Activated T-cell treated with anti-CD3 and anti-CD28 coated beads for 48 hours (primary cell): ENCODE measurements around the gene ITK.
A peak's percentile ranks its signal among the peaks of the same experiment; 100 is the strongest.

Source experiments
- DNase-seq: peaks from one replicate; pipeline ENCODE4 v3.0.0-alpha.2; 2020; ENCODE audit warnings: low read depth

Gene ITK

DNA sequence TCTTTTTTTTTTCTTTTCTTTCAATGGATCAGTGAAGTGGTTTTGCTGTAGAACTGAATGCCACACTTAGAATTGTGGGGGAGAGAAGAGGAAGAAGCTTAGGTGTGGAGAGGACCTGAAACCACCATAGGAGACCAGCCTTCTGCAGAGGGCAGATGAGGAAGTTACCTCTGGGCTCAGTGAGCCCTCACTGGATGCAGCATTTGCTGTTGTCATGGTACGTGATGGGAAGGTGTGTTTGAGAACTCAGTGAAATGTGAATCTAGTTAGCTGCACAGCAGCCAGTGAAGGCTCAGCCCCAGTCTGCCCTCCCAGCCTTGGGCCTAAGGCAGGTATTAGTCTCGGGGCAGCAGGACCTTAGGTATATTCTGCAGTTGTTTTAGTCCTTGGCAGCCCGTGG lies 102.8 kb downstream of the ITK start:
- DNase-seq: no peak

- no peak for DNase-seq
Observed at GRCh38 chr5:157284458-157285212, 104.0 kb downstream of the ITK start.

- no peak for DNase-seq
Observed at GRCh38 chr5:157285310-157286035, 104.8 kb downstream of the ITK start.

- no peak for DNase-seq
Observed at GRCh38 chr5:157286761-157287211, 106.1 kb downstream of the ITK start.

GRCh38 chr5:157288405-157289163 lies 107.9 kb downstream of the ITK start:
- no peak for DNase-seq

DNA sequence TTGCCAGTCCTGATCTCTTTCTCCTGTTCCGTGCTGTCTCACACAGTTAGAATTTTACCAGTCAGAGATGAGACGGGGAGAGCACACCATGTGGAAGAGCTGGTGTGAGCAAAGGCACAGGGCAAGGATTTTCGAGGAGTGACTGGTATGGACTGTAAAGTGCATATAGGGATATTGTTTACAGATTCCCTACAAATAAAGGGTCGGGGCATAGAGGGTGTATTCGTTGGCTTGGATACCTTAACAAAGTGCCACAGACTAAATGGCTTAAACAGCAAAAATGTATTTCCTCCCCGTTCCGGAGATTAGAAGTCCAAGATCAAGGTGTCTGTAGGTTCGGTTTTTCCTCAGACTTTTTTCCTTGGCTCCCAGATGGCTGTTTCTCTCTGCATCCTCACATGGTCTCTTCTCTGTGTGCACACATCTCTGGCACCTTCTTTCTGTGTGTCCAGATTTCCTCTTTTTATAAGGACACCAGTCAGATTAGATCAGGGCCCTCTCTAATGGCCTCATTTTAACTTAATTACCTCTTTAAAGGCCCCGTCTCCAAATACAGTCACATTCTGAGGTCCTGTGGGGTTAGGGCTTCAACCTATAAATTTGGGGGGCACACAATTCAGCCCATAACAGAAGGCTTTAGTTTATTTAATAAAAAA lies 108.7 kb downstream of the ITK start:
- DNase-seq: no peak

- DNase-seq: no peak
Observed at GRCh38 chr5:157290156-157290980, 109.7 kb downstream of the ITK start.

GRCh38 chr5:157290981-157291711 lies 110.5 kb downstream of the ITK start:
- DNase-seq: no peak

DNA sequence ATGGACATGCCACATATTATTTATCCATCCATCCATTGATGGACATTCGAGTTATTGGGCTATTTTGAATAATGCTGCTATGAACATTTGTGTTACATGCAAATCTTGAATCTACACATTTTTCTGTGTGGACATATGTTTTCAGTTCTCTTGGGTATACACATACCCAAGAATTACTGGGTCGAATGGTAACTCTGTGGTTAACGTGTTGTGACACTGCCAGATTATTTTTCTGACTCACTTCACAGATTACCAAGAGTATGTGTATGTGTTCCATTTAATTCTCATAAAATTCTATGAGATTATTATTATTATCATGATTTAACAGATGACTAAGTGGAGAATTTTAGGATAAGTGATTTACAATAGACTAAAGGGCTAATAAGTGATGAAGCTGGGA lies 112.0 kb downstream of the ITK start:
- no peak for DNase-seq

DNA sequence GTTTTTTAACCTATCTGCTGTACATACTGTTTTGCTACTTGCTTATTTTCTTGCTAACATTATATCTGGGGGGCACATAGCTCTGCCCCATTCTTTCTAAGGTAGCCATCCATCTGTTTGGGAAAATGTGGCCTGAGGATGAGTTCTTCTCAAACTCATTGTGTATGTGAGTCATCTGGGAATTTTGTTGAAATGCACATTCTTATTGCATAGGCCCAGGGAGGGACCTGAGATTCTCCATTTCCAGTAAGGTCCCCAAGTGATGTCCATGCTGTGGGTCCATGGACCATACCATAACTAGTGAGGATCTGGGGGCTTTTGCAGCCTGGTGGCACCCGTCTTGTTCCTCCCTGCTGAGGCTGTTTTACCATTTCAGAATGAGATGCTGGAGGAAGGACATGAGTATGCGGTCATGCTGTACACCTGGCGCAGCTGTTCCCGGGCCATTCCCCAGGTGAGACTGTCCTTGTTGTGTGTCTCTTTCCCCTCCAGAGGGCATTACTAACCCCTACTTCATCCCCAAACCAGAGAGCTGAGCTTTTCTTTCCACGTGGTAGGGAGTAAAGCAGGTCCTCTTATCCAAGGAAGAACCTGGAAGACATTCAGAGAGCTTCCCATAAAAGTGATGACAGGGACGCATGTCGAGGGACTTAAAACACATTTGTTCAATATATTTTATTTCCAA lies 113.9 kb downstream of the ITK start:
- no peak for DNase-seq

DNA sequence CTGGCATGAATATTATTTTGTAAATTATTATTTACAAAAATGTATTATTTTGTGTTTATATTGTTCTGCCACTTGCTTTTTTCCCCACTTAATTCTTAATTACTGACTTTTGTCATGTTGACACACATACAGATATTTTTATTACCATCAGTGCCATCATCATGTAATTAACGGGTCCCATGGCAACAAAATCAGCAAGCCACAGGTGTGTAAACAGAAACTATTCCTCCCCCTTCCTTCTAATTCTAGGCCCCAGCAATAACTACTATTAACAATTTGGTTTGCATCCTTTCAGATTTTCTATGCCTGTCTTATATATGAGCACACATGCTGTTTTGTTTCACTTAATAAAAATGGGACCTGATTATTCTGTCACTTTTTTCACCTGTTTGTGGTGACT lies 114.6 kb downstream of the ITK start:
- no peak for DNase-seq

DNA sequence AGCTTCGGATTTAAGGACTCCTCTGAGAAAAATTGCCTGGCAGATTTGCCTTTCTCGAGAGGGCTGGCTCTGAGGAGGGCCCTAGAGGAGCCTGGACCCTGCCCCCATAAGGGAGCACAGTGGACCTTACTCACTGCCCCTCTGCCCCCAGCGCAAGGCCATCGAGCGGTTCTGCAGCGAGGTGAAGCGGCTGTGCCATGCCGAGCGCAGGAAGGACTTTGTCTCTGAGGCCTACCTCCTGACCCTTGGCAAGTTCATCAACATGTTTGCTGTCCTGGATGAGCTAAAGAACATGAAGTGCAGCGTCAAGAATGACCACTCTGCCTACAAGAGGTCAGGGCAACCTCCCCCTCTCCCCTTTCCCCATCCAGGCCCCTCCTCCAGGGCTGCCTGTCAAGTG lies 119.9 kb downstream of the ITK start:
- DNase-seq: no peak

GRCh38 chr5:157301066-157301465 lies 120.4 kb downstream of the ITK start:
- no peak for DNase-seq

GRCh38 chr5:157303023-157303422 lies 122.4 kb downstream of the ITK start:
- DNase-seq: no peak

- DNase-seq: peak; percentile 49
Observed at GRCh38 chr5:157303667-157304327, 123.2 kb downstream of the ITK start.
